Measurements from ENCODE around the gene LGALS7B. TPM values are rescaled to one million over a fixed set of nuclear protein-coding genes. Genes with fewer than 3 reads are reported as not detected.

Gene LGALS7B
- total RNA-seq (2022; extraction: Qiagen RNA extraction), result 0.23 to 0.69 TPM (median 0.54 TPM) in 4 of 5 replicates, not detected in the other

DNA sequence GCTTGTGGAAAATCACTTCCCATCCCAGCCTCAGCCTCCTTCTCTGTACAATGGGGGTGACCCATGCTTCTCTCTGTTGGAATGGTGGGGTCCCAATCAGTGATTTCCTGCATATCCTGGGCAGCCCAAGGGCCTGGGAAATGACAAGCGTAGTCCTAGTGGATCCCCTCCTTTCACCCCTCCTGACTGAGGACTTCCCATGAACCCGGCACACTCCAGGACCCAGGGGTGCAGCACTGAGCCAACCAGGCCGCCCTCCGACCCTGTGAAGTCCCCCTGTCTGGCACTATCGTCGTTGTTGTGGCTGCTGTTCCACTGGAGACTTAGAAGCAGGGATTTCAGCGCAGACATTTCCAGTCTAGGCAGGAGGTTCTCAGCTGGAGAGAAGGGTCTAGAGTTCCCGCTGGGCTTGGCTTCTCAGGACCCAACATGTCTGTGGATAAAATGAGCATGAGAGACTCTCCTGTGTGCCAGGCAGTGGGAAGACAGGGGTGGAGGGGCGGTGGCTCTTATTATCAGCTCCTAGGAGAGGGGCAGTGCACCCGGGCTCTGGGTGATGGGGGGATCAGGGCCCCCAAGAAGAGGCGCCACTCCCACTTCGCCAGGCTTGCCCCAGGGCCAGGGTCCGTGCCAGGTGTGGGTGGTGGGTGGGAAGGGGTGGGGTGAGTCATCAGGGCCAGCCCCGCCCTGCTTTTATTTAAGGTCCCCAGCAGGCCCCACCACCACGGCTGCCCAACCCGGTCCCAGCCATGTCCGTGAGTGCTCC lies at the start of gene LGALS7B:
LGALS7B (plus strand) TSS at position 723 of the 766 bp plus-strand sequence; CDS start at position 750, 27 bp downstream.

DNA sequence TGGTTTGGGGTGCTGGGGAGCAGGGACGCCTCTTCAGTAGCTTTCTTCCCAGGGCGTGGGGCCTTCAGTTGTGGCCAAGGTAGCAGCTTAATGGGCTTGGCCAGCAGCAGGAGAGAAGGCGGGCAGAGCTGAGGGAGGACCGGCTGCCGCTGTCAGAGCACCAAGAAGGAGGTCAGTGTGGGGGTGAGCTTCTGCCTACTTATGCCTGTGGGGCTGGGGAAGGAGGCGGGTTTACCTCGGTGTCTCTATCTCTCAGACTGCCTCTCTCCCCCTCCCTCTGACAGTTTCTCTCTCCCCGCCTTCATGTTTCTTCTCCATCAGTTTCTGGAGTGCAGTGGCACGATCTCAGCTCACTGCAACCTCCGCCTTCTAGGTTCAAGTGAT lies 44.7 kb upstream of the LGALS7B start, which contains the start of gene CAPN12:
CAPN12 (minus strand) TSS at position 177 of the 384 bp plus-strand sequence. CDS start 309 bp downstream, outside the sequence.

GRCh38 chr19:38773469-38774177 lies 15.4 kb upstream of the LGALS7B start, which contains the start of gene LGALS7:
LGALS7 (minus strand) TSS chr19:38773517; CDS start chr19:38773492, 25 bp downstream.

DNA sequence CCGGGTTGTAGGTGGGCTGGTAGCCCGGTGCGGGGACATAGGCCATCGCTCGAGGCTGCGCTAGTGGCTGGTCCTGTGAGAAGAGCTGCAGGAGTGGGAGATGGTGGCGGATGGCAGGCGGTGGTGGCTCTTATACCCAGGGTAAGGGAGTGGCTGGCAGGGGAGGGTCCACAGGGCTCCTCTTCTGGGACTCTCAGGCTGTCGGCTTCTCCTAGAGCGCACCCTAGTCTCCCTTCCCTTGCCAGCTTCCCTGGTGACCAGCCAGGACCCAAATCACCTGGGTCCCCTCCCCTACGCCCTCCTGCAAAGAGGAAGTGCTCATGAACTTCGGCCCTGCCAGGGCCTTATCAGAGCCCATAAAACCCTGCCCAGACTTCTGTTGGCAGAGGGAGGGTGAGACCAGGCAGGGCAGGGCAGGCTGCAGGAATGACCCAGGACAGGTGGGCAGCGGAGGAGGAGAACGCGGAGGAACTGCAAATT lies 23.9 kb downstream of the LGALS7B start, which contains the start of gene LGALS4:
LGALS4 (minus strand) TSS at position 105 of the 480 bp plus-strand sequence; CDS start at position 46, 59 bp downstream.

Other genes with a start within 250 kb of the LGALS7B start
- 0.62 to 2.4 TPM (median 1.2 TPM) in 5 replicates for gene MAP4K1, start 171.2 kb upstream of the LGALS7B start, total RNA-seq (2022; extraction: Qiagen RNA extraction)
- gene EIF3K, start 170.0 kb upstream of the LGALS7B start, total RNA-seq (2022; extraction: Qiagen RNA extraction), result 695 to 942 TPM (median 726 TPM) in 5 replicates
- gene ACTN4, start 141.6 kb upstream of the LGALS7B start, total RNA-seq (2022; extraction: Qiagen RNA extraction), result 1,021 to 1,126 TPM (median 1,096 TPM) in 5 replicates
- 4.9 to 7.4 TPM (median 6.4 TPM) in 5 replicates for gene CAPN12, start 44.7 kb upstream of the LGALS7B start, total RNA-seq (2022; extraction: Qiagen RNA extraction)
- gene LGALS7, start 15.7 kb upstream of the LGALS7B start, total RNA-seq (2022; extraction: Qiagen RNA extraction), result 0.29 to 0.43 TPM (median 0.38 TPM) in 3 of 5 replicates, not detected in the others
- 0.17 to 0.68 TPM (median 0.59 TPM) in 5 replicates for gene LGALS4, start 23.7 kb downstream of the LGALS7B start, total RNA-seq (2022; extraction: Qiagen RNA extraction)
- 256 to 422 TPM (median 284 TPM) in 5 replicates for gene ECH1, start 42.6 kb downstream of the LGALS7B start, total RNA-seq (2022; extraction: Qiagen RNA extraction)
- gene HNRNPL, start 60.8 kb downstream of the LGALS7B start, total RNA-seq (2022; extraction: Qiagen RNA extraction), result 329 to 371 TPM (median 352 TPM) in 5 replicates
- 1.9 to 2.9 TPM (median 2.5 TPM) in 5 replicates for gene RINL, start 89.1 kb downstream of the LGALS7B start, total RNA-seq (2022; extraction: Qiagen RNA extraction)
- 35.3 to 41.1 TPM (median 37.5 TPM) in 5 replicates for gene SIRT2, start 110.4 kb downstream of the LGALS7B start, total RNA-seq (2022; extraction: Qiagen RNA extraction)
- 62.1 to 122 TPM (median 94.8 TPM) in 5 replicates for gene NFKBIB, start 110.8 kb downstream of the LGALS7B start, total RNA-seq (2022; extraction: Qiagen RNA extraction)
- 0.48 to 1.0 TPM (median 0.74 TPM) in 5 replicates for gene CCER2, start 123.0 kb downstream of the LGALS7B start, total RNA-seq (2022; extraction: Qiagen RNA extraction)
- 50.9 to 52.4 TPM (median 52.1 TPM) in 5 replicates for gene SARS2, start 141.6 kb downstream of the LGALS7B start, total RNA-seq (2022; extraction: Qiagen RNA extraction)
- gene MRPS12, start 141.7 kb downstream of the LGALS7B start, total RNA-seq (2022; extraction: Qiagen RNA extraction), result 193 to 307 TPM (median 271 TPM) in 5 replicates
- gene FBXO17, start 186.5 kb downstream of the LGALS7B start, total RNA-seq (2022; extraction: Qiagen RNA extraction), result 67.6 to 80.4 TPM (median 73.3 TPM) in 5 replicates
- gene FBXO27, start 243.3 kb downstream of the LGALS7B start, total RNA-seq (2022; extraction: Qiagen RNA extraction), result 2.6 to 5.6 TPM (median 3.8 TPM) in 5 replicates

Data from A549 treated with Hydrocortisone at 1 μM for 4 hours (cell line).